ENCODE data around the gene APOL4. TPM values are rescaled to one million over a fixed set of nuclear protein-coding genes. Genes with fewer than 3 reads are reported as not detected.

APOL4 gene
- total RNA-seq, 2 experiments from 2014 or later = 0.18 TPM

- no peak for TF ChIP-seq CTCF (IDR thresholded peaks at IDR 0.05)
- H3K27ac Mint-ChIP-seq = no peak overlapping the region
- H3K27me3 Mint-ChIP-seq = no peaks in the 10 kb centered on the region
- H3K4me1 Mint-ChIP-seq (ENCODE audit: low read depth) = peaks cover 6% of the 10 kb centered on the region
- ChIA-PET CTCF (interaction anchor here (1.9 kb wide), 1 partner anchor 51 kb away, joined by 4 read pairs; no protein-coding TSS in a partner anchor), POLR2A (interaction anchor here (1.4 kb wide), 1 partner anchor 53 kb away, joined by 4 read pairs; no protein-coding TSS in a partner anchor)
- H3K9me3 Mint-ChIP-seq = no peaks in the 10 kb centered on the region
- intact Hi-C loops (cut with micrococcal nuclease) = no loop called here
- H3K36me3 Mint-ChIP-seq (ENCODE audit: low read depth) = peaks cover 19% of the 10 kb centered on the region
- ATAC-seq = no peak
- no peak for DNase-seq
- H3K4me3 Mint-ChIP-seq = no peak overlapping the region
These were observed 23.8 kb upstream of the APOL4 start for GRCh38 chr22:36225333-36225922.

- CTCF ChIA-PET = no interaction called here
- no peak for DNase-seq
- Mint-ChIP-seq H3K27ac (no peak overlapping the region), H3K36me3 (ENCODE audit: low read depth) (peaks cover 14% of the 10 kb centered on the region), H3K9me3 (no peaks in the 10 kb centered on the region), H3K4me3 (no peak overlapping the region), H3K27me3 (no peaks in the 10 kb centered on the region), H3K4me1 (ENCODE audit: low read depth) (peaks cover 6% of the 10 kb centered on the region)
- POLR2A ChIA-PET = no interaction called here
- ATAC-seq = no peak
- TF ChIP-seq CTCF (IDR thresholded peaks at IDR 0.05) = no peak
- intact Hi-C loops (cut with micrococcal nuclease) = no loop called here
These were observed 22.6 kb upstream of the APOL4 start for GRCh38 chr22:36224245-36224644.

GRCh38 chr22:36223504-36223903 lies 21.9 kb upstream of the APOL4 start:
- ATAC-seq (no peak), DNase-seq (no peak)
- peaks cover 6% of the 10 kb centered on the region for H3K4me1 Mint-ChIP-seq (ENCODE audit: low read depth)
- POLR2A ChIA-PET = no interaction called here
- no peak for TF ChIP-seq CTCF (IDR thresholded peaks at IDR 0.05)
- H3K36me3 Mint-ChIP-seq (ENCODE audit: low read depth) = peaks cover 12% of the 10 kb centered on the region
- no peak overlapping the region for H3K4me3 Mint-ChIP-seq
- peaks cover 1% of the 10 kb centered on the region for H3K27me3 Mint-ChIP-seq
- no peaks in the 10 kb centered on the region for H3K9me3 Mint-ChIP-seq
- intact Hi-C loops (cut with micrococcal nuclease) = no loop called here
- CTCF ChIA-PET = no interaction called here
- H3K27ac Mint-ChIP-seq = no peak overlapping the region

- peaks cover 10% of the 10 kb centered on the region for H3K36me3 Mint-ChIP-seq (ENCODE audit: low read depth)
- CTCF ChIA-PET = interaction anchor here (1.0 to 1.5 kb wide), 5 partner anchors 11 to 44 kb away, joined by 3 to 5 read pairs (median 4); no protein-coding TSS in a partner anchor
- H3K4me1 Mint-ChIP-seq (ENCODE audit: low read depth) = peaks cover 6% of the 10 kb centered on the region
- ATAC-seq = no peak
- H3K4me3 Mint-ChIP-seq = no peak overlapping the region
- peaks cover 1% of the 10 kb centered on the region for H3K27me3 Mint-ChIP-seq
- no peak for TF ChIP-seq CTCF (IDR thresholded peaks at IDR 0.05)
- no peak overlapping the region for H3K27ac Mint-ChIP-seq
- POLR2A ChIA-PET = no interaction called here
- intact Hi-C loops (cut with micrococcal nuclease) = no loop called here
- H3K9me3 Mint-ChIP-seq = no peaks in the 10 kb centered on the region
- DNase-seq = no peak
These were observed 21.4 kb upstream of the APOL4 start for GRCh38 chr22:36222887-36223450.

Data from activated CD8-positive, alpha-beta T cell treated with anti-CD3 and anti-CD28 coated beads for 36 hours (primary cell).